Caki2 (cell line): ENCODE measurements around the gene CDH5. TPM values are rescaled to one million over a fixed set of nuclear protein-coding genes. Genes with fewer than 3 reads are reported as not detected.
"Not testable (repeated sequence)": the region's sequence is repeated elsewhere in the genome, so short reads cannot be mapped to it uniquely, and the experiment has no call there.

ENCODE experiments used
- DNase-seq: peaks from one replicate; pipeline ENCODE4 v3.0.0-alpha.2; 2015; ENCODE audit warnings: low read depth
- in situ Hi-C: cut with HindIII; loops from 2 replicates; pipeline ENCODE4 v1.10.0; 2016; ENCODE audit warnings: low sequenced_read_pairs, low pct_unique_long_range_greater_than_20kb, mixed read lengths
- total RNA-seq: library from RNA; depleted of rRNA; stranded (reverse); fragments of >200 nt; shearing (Covaris generic); gene quantifications from 2 replicates; pipeline ENCODE4 v1.2.3, GENCODE V29; 2014; ENCODE audit warnings: low replicate concordance; rRNA removed

Gene CDH5
- total RNA-seq, 1 experiment from 2014 or later, result not detected

DNA sequence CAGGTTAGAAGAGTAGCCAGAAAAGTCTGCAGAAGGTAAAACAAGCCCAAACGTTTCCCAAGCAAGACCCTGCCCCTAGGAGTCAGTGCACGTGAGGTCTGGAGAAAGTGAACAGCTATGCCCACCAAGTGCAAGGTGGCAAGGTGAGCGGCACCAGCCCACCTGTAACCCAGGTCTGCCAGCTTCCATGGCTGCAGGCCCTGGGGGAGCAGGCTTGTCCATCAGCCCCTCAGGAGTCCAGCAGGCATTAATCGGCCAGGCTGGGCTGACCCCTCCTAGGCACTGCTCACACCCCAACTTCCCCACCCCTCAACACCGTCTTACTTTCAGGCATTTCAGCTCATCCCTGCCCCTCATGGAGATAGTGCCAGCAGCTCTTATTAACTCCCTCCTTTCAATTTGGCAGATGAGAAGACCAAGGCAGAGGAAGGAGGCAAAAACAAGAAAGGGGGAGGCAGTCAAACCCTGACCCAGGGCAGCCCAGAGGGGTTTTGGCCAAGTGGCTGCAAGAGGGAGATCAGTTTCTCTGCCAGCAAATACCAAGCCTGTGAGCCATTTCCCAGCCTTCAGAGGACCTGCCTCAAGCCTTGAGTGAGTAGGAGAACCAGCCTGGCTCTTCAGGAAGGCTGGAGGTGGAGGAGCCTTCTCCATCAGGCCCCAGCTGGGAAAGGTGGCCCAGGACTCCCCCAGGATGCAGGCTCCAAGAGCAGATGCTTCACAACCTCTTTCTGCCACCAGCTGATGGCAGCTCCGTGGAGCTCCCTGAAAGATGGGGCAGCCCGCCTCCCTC, 75.3 kb downstream of the CDH5 start:
- in situ Hi-C loops, result no loop called here

GRCh38 chr16:66442502-66443268, 76.2 kb downstream of the CDH5 start:
- no peak for DNase-seq
- in situ Hi-C loops, result no loop called here

More for the DNA sequence above, 75.3 kb downstream of the CDH5 start:
- no peak for DNase-seq

DNA sequence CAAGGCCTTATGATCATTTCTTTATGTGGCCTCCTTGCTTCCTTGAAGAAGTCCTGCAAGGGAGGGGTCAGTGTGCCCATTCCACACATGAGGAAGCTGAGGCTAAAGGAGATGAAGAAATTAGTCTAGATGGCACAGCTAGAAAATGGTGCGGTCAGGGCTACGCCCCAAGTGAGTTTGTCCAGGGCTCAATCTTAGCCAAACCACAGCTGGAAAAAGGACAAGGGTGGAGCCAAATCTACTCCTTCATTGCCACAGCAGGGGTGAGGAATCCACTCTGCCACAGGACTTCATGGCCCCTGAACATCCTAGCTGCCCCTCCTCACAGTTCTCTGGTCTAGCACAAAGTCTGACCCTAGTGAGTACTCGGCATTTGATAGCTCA, 76.8 kb downstream of the CDH5 start:
- no peak for DNase-seq
- in situ Hi-C loops, result no loop called here

DNA sequence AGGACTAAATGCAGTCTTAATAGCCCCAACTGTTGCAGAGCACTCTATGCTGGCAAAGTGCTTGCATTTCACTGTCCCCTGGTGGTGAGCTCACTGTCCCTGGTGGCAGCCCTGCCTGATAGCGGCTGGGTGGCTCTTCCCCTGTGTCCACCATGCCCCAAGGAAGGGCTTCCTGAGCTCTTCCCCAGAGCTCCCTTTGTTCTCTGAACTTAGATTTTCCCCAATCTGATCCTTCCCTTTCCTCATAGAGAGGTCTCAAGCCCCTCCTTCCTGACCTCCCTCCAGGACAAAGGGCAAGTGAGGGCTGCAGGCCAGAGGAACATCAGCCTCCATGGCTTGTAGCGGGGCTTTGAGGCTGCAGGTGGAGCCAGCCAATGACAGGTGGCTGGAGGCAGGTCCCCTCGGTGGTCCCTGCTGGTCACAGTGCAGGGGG, 77.6 kb downstream of the CDH5 start:
- no peak for DNase-seq
- in situ Hi-C loops, result no loop called here

- in situ Hi-C loops, result no loop called here
- DNase-seq, result no peak
These were observed 80.2 kb downstream of the CDH5 start for GRCh38 chr16:66446737-66447136.

DNA sequence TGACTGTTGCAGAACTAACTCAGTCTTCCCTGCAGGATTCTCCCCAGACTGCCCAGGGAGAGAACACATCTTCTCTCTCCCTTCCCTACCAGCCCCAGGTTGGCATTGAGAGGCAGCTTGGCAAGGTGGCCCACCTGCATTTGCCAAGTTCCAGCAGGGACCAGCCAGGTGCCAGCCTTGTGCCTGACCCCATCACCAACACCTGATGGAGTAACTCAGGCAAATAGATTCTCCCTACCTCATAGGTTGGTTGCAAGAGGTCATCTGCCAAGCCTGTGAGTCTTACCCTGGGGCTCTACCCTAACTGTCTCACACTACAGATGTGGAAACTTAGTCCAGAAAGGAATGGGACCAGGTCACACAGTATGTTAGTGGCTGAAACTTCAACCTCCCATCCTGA, 81.0 kb downstream of the CDH5 start:
- DNase-seq, result no peak
- in situ Hi-C loops, result no loop called here

- no peak for DNase-seq
- in situ Hi-C loops, result no loop called here
These were observed 85.1 kb downstream of the CDH5 start for GRCh38 chr16:66451548-66451947.

DNA sequence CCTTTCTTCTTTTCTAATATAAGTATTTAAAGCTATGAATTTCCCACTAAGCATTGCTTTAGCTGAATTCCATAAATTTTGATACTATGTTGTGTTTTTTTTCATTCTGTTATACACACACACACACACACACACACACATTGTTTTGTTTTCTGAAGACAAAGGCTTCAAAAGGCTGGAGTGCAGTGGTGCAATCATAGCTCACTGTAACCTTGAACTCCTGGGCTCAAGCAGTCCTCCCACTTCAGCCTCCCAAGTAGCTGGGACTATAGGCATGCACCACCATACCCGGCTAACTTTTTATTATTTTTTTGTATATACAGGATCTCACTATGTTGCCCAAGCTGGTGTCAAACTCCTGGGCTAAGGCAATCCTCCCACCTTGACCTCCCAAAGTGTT, 86.7 kb downstream of the CDH5 start:
- DNase-seq, in situ Hi-C loops: not testable (repeated sequence)

Other genes with a start within 250 kb of the CDH5 start
- gene BEAN1, start 60.6 kb downstream of the CDH5 start, total RNA-seq, result 1.9 and 3.8 TPM in 2 replicates
- 18.2 and 20.6 TPM in 2 replicates for gene TK2, start 183.4 kb downstream of the CDH5 start, total RNA-seq
- 128 and 135 TPM in 2 replicates for gene CKLF, start 185.9 kb downstream of the CDH5 start, total RNA-seq
- gene CMTM1, start 199.7 kb downstream of the CDH5 start, total RNA-seq, result 0.52 and 1.5 TPM in 2 replicates
- not detected in 2 replicates for gene CMTM2, start 212.8 kb downstream of the CDH5 start, total RNA-seq
- 46.9 and 68.3 TPM in 2 replicates for gene CMTM3, start 238.0 kb downstream of the CDH5 start, total RNA-seq